ENCODE measurements around the gene PROSER2.

Gene PROSER2

DNA sequence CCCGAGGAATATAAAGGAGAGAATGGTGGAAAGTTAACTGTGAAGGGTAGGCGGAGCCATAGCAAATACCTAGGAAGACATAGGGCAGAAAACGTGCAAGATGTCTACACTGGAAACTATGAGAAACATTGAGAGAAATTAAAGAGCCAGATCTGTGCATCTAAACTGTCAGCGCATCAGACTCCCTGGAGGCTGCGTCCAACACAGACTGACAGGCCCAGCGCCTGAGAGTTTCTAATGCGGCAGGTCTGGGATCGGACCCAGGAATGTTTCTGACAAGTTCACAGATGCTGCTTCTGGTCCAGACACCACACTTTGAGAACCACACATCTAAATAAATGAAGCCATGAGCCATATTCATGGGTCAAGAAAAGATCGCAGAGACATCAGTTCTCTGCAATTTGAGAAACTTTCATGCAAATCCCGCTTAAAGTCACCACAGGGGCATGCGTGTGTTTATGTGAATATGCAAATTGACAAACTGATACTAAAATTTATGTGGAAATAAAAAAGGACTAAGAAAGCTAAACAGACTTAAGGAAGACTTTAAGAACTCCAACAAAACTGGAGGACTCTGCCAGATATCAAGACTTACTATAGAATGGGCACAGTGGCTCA lies 38.8 kb downstream of the PROSER2 start:
- no peak overlapping the region for H3K9ac ChIP-seq (ENCODE audit: low read depth, low read length)
- H3K36me3 ChIP-seq (ENCODE audit: control insufficient read depth, insufficient read depth, low read length), result no peaks in the 10 kb centered on the region
- H3K4me1 ChIP-seq (ENCODE audit: control insufficient read depth, insufficient read depth, low read length), result no peaks in the 10 kb centered on the region
- H3K4me3 ChIP-seq (ENCODE audit: low read depth, low read length), result no peak overlapping the region
- H3K9me3 ChIP-seq (ENCODE audit: control insufficient read depth, insufficient read depth, low read length), result no peaks in the 10 kb centered on the region
- H3K27me3 ChIP-seq (ENCODE audit: control insufficient read depth, insufficient read depth, low read length), result no peaks in the 10 kb centered on the region

DNA sequence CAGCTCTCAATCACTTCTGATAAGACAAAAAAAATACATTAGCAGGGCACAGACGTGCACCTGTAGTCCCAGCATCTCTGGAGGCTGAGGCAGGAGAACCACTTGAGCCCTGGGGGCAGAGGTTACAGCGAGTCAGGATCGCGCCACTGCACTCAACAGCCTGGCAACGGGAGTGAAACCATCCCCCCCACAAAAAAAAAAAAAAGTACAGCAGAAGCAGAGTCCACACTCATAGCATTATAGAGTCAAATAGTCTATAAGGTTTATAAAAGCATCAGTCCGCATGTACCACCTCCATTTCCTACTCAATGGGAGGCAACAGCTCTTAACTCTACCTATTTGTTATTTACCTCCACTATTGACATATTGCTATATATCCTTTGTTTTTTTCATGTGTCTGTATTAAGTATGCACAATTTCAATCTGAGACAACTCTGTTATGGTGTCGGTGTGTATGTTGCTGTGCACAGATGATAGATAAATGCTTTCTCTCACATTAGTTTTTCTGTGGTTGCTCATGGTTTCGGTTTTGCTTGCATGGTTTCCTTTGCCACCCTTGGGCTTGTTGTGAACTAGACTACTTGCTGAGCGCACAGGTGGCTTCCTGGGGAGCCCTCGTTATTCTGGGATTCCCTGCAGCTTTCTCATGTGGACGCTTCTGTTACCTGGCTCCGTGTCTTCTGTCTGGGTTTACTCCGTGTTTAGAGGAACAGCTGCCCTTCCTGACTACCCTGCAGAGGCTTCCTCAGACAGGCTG lies 40.4 kb downstream of the PROSER2 start:
- Histone ChIP-seq H3K36me3 (ENCODE audit: control insufficient read depth, insufficient read depth, low read length) (no peaks in the 10 kb centered on the region), H3K9me3 (ENCODE audit: control insufficient read depth, insufficient read depth, low read length) (no peaks in the 10 kb centered on the region), H3K9ac (ENCODE audit: low read depth, low read length) (no peak overlapping the region), H3K4me3 (ENCODE audit: low read depth, low read length) (no peak overlapping the region), H3K27me3 (ENCODE audit: control insufficient read depth, insufficient read depth, low read length) (no peaks in the 10 kb centered on the region), H3K4me1 (ENCODE audit: control insufficient read depth, insufficient read depth, low read length) (no peaks in the 10 kb centered on the region)

DNA sequence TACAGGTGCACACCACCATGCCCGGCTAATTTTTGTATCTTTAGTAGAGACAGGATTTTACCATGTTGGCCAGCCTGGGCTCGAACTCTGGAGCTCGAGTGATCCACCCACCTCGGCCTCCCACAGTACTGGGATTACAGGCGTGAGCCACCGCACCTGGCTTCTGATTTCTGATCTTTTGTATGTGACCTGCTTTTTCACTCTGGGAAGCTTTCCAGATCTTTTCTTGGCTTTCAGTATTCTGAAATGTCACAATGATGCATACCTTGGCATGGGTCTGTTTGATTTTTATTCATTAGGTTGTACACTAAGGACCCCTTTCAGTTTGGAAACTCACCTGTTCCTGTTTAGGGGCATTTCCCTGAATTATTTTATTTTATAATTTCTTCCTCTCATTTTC lies 41.6 kb downstream of the PROSER2 start:
- Histone ChIP-seq H3K9ac (ENCODE audit: low read depth, low read length) (no peak overlapping the region), H3K27me3 (ENCODE audit: control insufficient read depth, insufficient read depth, low read length) (peaks cover 4% of the 10 kb centered on the region), H3K4me1 (ENCODE audit: control insufficient read depth, insufficient read depth, low read length) (no peaks in the 10 kb centered on the region), H3K36me3 (ENCODE audit: control insufficient read depth, insufficient read depth, low read length) (no peaks in the 10 kb centered on the region), H3K4me3 (ENCODE audit: low read depth, low read length) (no peak overlapping the region), H3K9me3 (ENCODE audit: control insufficient read depth, insufficient read depth, low read length) (no peaks in the 10 kb centered on the region)

DNA sequence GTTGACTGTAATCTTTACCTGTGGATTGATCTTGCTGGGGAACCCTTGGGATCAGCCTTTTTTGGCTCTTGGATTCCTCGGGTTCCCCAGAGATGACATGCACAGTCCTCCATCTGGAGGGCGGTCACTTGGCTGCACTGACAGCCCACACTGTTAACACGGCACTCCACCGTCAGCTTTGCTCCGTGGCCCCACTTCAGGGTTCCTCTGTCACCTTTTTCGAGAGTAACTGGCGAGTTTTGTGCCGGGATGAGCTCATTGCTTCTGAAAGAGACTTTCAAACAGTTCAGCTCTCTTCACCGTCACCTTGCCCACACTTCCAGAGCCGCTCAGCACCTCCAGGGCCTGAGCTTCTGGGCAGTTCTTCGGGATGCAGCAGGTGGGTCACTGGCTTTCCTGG lies 42.4 kb downstream of the PROSER2 start:
- Histone ChIP-seq H3K27me3 (ENCODE audit: control insufficient read depth, insufficient read depth, low read length) (peaks cover 7% of the 10 kb centered on the region), H3K4me3 (ENCODE audit: low read depth, low read length) (no peak overlapping the region), H3K9me3 (ENCODE audit: control insufficient read depth, insufficient read depth, low read length) (no peaks in the 10 kb centered on the region), H3K9ac (ENCODE audit: low read depth, low read length) (no peak overlapping the region), H3K4me1 (ENCODE audit: control insufficient read depth, insufficient read depth, low read length) (no peaks in the 10 kb centered on the region), H3K36me3 (ENCODE audit: control insufficient read depth, insufficient read depth, low read length) (no peaks in the 10 kb centered on the region)

DNA sequence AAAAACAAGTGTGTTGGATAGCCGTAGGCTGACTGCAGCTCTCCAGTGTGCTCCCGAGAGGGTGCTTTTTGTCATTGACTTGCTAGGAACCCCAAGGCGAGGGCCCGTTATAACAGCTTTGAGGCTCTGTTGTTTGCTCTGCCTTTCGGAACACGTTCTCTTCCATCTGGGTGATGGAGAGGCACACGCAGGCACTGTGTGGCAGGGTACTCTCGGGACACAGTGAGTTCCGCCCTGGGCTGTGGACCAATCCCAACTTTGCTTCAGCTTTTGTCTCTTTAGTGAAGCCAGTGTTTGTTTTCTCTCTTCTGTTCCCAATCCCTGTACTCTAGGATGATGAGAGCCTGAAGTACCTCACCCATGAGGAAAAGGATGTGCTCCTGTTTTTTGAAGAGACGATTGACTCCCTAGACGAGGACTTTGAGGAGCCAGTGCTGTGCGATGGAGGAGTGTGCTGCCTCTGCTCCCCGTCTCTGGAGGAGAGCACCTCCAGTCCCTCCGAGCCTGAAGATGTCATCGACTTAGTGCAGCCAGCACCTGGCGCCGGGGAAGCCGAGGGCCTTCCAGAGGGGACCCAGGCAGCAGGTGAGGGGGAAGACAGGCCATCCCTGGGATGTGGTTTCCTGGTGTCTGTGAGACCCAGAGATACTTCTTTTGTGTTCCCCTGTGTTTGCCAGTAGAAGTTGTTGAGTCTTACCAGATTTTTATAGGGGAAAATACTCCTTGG lies 43.2 kb downstream of the PROSER2 start:
- Histone ChIP-seq H3K4me3 (ENCODE audit: low read depth, low read length) (no peak overlapping the region), H3K9ac (ENCODE audit: low read depth, low read length) (no peak overlapping the region), H3K4me1 (ENCODE audit: control insufficient read depth, insufficient read depth, low read length) (no peaks in the 10 kb centered on the region), H3K9me3 (ENCODE audit: control insufficient read depth, insufficient read depth, low read length) (no peaks in the 10 kb centered on the region), H3K36me3 (ENCODE audit: control insufficient read depth, insufficient read depth, low read length) (no peaks in the 10 kb centered on the region), H3K27me3 (ENCODE audit: control insufficient read depth, insufficient read depth, low read length) (peaks cover 7% of the 10 kb centered on the region)

DNA sequence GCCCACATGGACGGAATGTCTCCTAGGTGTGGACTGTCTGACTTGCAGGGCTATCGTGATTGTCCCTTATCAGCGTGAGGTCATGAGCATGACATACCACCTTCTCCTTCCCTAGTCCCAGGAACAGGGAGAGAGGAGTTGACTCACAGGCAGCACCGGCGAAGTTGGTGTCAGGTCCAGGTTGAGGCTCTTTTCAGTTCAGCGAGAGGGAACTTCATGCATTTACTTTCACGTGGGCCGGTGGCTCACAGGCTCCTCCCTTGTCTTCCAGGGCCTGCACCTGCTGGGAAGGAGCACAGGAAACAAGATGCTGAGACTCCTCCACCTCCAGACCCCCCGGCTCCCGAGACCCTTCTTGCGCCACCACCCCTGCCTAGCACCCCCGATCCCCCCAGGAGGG lies 46.1 kb downstream of the PROSER2 start:
- Histone ChIP-seq H3K27me3 (ENCODE audit: control insufficient read depth, insufficient read depth, low read length) (peaks cover 7% of the 10 kb centered on the region), H3K4me3 (ENCODE audit: low read depth, low read length) (no peak overlapping the region), H3K9ac (ENCODE audit: low read depth, low read length) (no peak overlapping the region), H3K36me3 (ENCODE audit: control insufficient read depth, insufficient read depth, low read length) (no peaks in the 10 kb centered on the region), H3K4me1 (ENCODE audit: control insufficient read depth, insufficient read depth, low read length) (no peaks in the 10 kb centered on the region), H3K9me3 (ENCODE audit: control insufficient read depth, insufficient read depth, low read length) (no peaks in the 10 kb centered on the region)

DNA sequence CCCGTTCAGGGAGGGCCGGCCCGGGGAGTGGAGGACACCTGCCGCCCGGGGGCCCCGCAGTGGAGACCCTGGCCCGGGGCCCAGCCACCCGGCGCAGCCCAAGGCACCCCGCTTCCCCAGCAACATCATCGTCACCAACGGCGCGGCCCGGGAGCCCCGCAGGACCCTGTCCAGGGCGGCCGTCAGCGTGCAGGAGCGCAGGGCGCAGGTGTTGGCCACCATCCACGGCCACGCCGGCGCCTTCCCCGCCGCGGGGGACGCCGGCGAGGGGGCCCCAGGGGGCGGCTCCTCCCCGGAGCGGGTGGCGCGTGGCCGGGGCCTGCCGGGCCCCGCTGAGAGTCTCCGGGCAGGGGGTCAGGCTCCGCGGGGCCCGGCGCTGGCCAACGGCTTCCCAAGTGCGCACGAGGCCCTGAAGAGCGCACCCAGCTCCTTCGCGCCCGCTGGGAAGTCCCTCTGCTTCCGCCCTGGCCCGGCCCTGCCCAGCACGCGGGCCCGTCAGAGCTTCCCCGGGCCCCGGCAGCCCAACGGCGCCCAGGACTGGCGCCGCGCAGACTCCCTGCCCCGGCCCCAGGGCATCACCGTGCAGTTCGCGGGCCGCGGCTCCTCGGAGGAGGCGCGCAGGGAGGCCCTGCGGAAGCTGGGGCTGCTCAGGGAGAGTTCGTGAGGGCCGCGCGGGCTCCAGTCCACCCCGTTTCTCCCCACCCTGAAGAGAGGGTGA lies 46.7 kb downstream of the PROSER2 start:
- Histone ChIP-seq H3K9ac (ENCODE audit: low read depth, low read length) (no peak overlapping the region), H3K4me3 (ENCODE audit: low read depth, low read length) (peak overlapping the region; percentile 22), H3K36me3 (ENCODE audit: control insufficient read depth, insufficient read depth, low read length) (no peaks in the 10 kb centered on the region), H3K4me1 (ENCODE audit: control insufficient read depth, insufficient read depth, low read length) (no peaks in the 10 kb centered on the region), H3K27me3 (ENCODE audit: control insufficient read depth, insufficient read depth, low read length) (peaks cover 7% of the 10 kb centered on the region), H3K9me3 (ENCODE audit: control insufficient read depth, insufficient read depth, low read length) (no peaks in the 10 kb centered on the region)

DNA sequence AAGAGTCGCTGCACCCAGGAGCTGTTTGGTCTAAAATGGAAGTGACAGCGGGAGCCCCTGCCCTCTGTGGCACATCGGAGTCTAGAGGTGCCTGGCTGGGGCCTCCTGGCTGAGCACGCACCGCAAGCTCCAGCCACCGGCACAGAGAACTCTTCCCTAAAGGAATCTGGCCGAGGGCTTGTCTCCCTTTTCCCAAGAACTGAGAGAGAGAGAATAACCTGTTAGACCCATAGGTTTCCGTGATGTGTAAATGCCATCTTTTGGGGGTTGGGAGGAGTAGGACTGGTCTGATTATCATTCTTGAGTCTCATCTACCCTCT lies 47.3 kb downstream of the PROSER2 start:
- peaks cover 7% of the 10 kb centered on the region for H3K27me3 ChIP-seq (ENCODE audit: control insufficient read depth, insufficient read depth, low read length)
- peak overlapping the region; percentile 8 for H3K9ac ChIP-seq (ENCODE audit: low read depth, low read length)
- H3K4me1 ChIP-seq (ENCODE audit: control insufficient read depth, insufficient read depth, low read length), result peaks cover 4% of the 10 kb centered on the region
- H3K9me3 ChIP-seq (ENCODE audit: control insufficient read depth, insufficient read depth, low read length), result no peaks in the 10 kb centered on the region
- no peaks in the 10 kb centered on the region for H3K36me3 ChIP-seq (ENCODE audit: control insufficient read depth, insufficient read depth, low read length)
- peak overlapping the region; percentile 22 for H3K4me3 ChIP-seq (ENCODE audit: low read depth, low read length)

DNA sequence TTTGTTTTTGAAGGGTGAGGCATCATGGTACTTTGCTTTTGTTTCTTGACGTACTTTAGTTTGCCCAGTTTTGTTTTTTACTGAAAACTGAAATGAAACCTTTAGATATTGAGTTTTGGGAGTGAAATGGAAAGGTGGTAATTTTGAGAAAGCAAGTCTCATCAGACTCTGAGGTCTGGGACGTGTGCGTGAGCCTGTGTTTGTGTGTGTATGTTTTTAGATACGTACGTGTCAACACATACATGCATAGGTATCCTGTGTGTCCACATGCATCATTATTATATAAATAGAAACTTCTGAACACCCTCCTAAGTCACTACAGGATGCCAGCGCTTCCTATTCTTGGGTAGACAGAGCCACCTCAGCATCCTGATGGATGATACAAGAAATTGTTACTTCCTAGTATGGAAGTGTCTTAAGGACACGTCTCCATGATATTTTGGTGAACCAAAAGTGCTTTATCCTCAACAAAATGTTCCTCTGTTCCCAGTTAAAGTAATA lies 47.8 kb downstream of the PROSER2 start:
- Histone ChIP-seq H3K4me3 (ENCODE audit: low read depth, low read length) (no peak overlapping the region), H3K9ac (ENCODE audit: low read depth, low read length) (peak overlapping the region; percentile 8), H3K4me1 (ENCODE audit: control insufficient read depth, insufficient read depth, low read length) (peaks cover 7% of the 10 kb centered on the region), H3K9me3 (ENCODE audit: control insufficient read depth, insufficient read depth, low read length) (no peaks in the 10 kb centered on the region), H3K36me3 (ENCODE audit: control insufficient read depth, insufficient read depth, low read length) (no peaks in the 10 kb centered on the region), H3K27me3 (ENCODE audit: control insufficient read depth, insufficient read depth, low read length) (peaks cover 7% of the 10 kb centered on the region)

DNA sequence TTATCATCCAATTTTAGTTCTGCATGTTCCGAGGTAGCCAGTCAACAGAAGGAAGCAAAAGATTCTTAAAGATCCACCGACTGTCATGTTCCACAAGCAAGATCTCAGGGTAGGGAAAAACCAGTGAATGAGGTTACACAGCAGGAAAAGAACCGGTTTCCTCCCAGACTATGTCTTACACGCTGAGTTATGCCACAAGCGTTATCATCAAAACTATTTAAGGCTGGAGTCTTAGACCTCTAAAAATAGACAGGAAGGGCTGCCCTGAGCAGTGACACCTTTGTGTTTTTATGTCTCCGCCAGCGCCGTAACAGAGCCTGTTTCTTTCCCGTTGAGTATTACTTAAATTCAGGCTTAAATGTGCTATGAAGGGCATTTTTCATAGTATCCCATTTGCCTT lies 48.3 kb downstream of the PROSER2 start:
- Histone ChIP-seq H3K27me3 (ENCODE audit: control insufficient read depth, insufficient read depth, low read length) (peaks cover 7% of the 10 kb centered on the region), H3K4me3 (ENCODE audit: low read depth, low read length) (no peak overlapping the region), H3K36me3 (ENCODE audit: control insufficient read depth, insufficient read depth, low read length) (no peaks in the 10 kb centered on the region), H3K9ac (ENCODE audit: low read depth, low read length) (no peak overlapping the region), H3K4me1 (ENCODE audit: control insufficient read depth, insufficient read depth, low read length) (peaks cover 11% of the 10 kb centered on the region), H3K9me3 (ENCODE audit: control insufficient read depth, insufficient read depth, low read length) (no peaks in the 10 kb centered on the region)

DNA sequence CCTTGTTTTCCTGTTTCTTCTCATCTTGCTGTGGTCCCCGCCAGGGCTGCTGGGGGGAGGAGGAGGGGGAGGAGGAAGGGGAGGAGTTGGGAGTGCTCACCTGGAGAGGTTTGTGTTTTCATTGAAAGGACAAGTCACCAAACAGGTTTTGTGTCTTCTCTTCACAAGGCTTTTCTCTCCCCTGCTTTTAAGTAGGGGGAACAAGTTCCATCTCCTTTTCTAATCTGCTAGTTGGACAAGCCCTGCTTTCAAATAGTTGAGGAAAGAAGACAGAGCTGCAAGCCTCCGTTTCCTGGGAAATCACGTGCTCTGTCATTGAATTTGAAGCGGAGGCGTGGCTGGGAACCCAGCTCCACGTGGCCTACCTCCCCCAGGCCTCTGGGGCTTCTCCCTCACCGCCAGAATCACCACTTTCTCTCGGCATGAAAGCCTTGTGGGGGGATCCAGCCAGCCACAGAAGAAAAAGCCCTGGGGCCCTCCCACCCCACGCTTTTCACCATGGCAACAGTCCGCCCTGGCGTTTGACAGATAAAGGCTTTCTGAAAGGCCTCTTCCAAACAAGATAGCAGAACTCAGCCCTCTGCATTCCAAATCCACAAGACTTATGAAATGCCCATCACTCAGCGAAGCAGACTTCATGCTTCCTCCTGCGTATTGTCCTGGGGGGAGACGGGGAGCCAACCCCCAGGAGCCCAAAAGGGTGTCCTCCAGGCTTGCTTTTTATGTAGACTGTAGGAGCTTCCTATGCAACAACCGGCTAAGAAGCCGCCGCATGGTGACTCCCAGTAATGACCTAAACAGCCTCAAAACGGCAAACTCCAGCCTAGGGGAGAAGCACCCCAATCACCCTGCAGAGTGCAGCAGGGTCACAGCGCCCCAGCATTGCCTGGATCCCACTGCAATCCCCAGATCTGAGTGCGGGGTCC lies 51.7 kb downstream of the PROSER2 start:
- H3K4me1 ChIP-seq (ENCODE audit: control insufficient read depth, insufficient read depth, low read length), result peaks cover 11% of the 10 kb centered on the region
- no peak overlapping the region for H3K9ac ChIP-seq (ENCODE audit: low read depth, low read length)

More for the DNA sequence above, 51.7 kb downstream of the PROSER2 start:
- H3K36me3 ChIP-seq (ENCODE audit: control insufficient read depth, insufficient read depth, low read length), result no peaks in the 10 kb centered on the region
- no peaks in the 10 kb centered on the region for H3K9me3 ChIP-seq (ENCODE audit: control insufficient read depth, insufficient read depth, low read length)
- H3K4me3 ChIP-seq (ENCODE audit: low read depth, low read length), result no peak overlapping the region
- peaks cover 3% of the 10 kb centered on the region for H3K27me3 ChIP-seq (ENCODE audit: control insufficient read depth, insufficient read depth, low read length)

Data from iPS-15b (cell line).